Measurements from ENCODE around the gene NHLH2. TPM values are rescaled to one million over a fixed set of nuclear protein-coding genes. Genes with fewer than 3 reads are reported as not detected.

Gene NHLH2
- not detected for total RNA-seq
- not detected for polyA plus RNA-seq
- long read RNA-seq, donor 1 = 0 reads
- long read RNA-seq, donor 2 = 0 reads

DNA sequence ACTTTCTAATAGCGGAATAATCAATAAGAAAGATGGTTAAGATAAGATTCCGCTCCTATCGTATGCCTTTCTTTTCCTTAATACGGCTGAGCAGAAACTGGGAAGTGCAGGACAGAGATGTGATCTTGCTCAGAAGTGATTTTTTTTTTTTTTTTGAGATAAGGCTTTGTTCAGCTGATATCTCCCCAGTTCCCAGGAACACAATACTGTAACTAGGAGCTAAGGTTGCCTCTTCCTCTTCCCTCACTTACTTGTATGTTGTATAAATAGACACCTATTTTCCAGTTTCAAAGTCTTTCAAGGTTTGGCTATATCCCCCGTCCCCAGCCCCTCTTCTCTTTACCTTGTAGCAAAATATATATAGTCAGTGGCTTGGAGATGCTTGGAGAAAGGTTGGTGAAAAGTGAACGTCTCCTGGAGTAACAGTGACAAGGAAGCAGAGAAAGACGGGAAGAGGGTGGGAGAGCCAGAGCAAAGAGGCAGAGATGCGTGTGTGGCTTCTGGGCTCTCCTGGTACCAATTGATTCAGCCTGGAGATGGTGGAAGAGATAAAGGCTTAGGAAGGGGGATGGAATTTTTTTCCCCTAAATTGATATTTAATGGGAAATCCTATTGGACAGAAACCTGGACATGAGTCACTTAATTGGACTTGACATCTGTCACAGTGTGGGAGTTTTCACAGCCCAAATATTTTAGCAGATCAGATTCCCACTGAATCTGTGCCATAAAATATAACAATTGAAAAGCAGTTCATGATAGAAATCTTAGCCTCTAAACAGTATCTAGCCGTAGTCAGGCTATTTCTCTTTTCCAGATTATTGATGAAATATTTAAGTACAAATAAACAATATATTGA lies at the start of gene NHLH2:
Gene NHLH2, minus strand, starts transcription at position 522 of the 856 bp plus-strand sequence. CDS start 2,754 bp downstream, outside the sequence.
- Histone ChIP-seq H3K36me3 (ENCODE audit: control insufficient read depth in 1 of 2, insufficient read depth in 2 of 2, low read length in 1 of 2) (no peaks in the 10 kb centered on the region), H3K27ac (ENCODE audit: low read depth in 1 of 2, low read length in 2 of 2) (no peak within 1 kb of the TSS), H3K4me3 (ENCODE audit: low read length in 2 of 2) (no peak within 1 kb of the TSS), H3K27me3 (ENCODE audit: control insufficient read depth in 1 of 2, insufficient read depth in 2 of 2, low read length in 1 of 2) (no peaks in the 10 kb centered on the region), H3K9me3 (ENCODE audit: control insufficient read depth, low read length) (no peaks in the 10 kb centered on the region), H3K4me1 (ENCODE audit: control insufficient read depth in 1 of 2, insufficient read depth in 2 of 2, low read length in 2 of 2) (no peaks in the 10 kb centered on the region)
- no peak for ATAC-seq (ENCODE audit: low FRiP score)
- WGBS, 2 donors = 38 to 44% methylated on average over 9 of the region's 9 CpGs
- DNase-seq = no peak
- intact Hi-C loops (cut with DNase I) = no loop called here

DNA sequence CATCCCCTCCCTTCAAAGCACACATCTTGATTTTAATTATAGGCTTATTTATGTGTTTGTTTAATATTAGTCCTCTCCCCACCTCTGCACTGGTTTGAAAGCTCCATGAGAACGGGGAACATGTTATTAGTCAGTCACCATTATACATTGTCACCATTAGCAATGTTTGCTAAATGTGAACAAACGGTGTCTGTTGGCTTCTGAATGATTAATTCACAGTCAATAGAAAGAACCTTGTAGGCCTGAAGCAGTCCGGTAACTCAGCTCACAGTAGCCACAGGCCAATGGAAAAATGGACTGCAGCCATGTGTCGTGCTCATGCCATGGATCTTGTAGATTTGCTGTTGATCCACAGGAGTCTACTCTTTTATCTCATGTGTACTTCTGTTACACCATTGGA lies 49.7 kb upstream of the NHLH2 start:
- Histone ChIP-seq H3K4me3 (ENCODE audit: low read length in 2 of 2) (no peak overlapping the region), H3K9me3 (ENCODE audit: control insufficient read depth, low read length) (peaks cover 2% of the 10 kb centered on the region), H3K4me1 (ENCODE audit: control insufficient read depth in 1 of 2, insufficient read depth in 2 of 2, low read length in 2 of 2) (no peaks in the 10 kb centered on the region), H3K27ac (ENCODE audit: low read depth in 1 of 2, low read length in 2 of 2) (no peak overlapping the region), H3K36me3 (ENCODE audit: control insufficient read depth in 1 of 2, insufficient read depth in 2 of 2, low read length in 1 of 2) (no peaks in the 10 kb centered on the region), H3K27me3 (ENCODE audit: control insufficient read depth in 1 of 2, insufficient read depth in 2 of 2, low read length in 1 of 2) (no peaks in the 10 kb centered on the region)
- ATAC-seq (ENCODE audit: low FRiP score) = no peak
- 62% methylated on average over 4 of the region's 4 CpGs for WGBS, 2 donors
- no peak for DNase-seq
- intact Hi-C loops (cut with DNase I) = no loop called here

DNA sequence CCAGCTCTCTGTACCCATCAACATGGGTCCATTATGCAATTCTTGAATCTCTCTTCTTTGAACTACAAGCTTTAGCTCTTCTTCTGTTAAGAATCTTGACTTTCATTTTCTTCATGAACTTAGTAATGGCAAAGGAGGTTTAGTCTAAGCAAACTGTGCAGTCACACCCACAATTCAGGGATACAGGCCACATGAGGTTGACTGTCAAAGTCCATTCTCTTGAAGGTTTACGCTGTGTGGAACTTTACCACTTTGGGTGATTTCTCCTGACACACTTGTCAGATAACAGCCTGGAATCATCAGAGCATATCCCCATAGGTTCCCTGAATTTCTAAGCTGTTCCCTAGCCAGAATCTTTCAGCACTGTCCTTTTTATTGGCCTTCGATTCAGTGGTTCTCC lies 48.0 kb upstream of the NHLH2 start:
- no peak for ATAC-seq (ENCODE audit: low FRiP score)
- Histone ChIP-seq H3K27ac (ENCODE audit: low read depth in 1 of 2, low read length in 2 of 2) (no peak overlapping the region), H3K4me1 (ENCODE audit: control insufficient read depth in 1 of 2, insufficient read depth in 2 of 2, low read length in 2 of 2) (no peaks in the 10 kb centered on the region), H3K4me3 (ENCODE audit: low read length in 2 of 2) (no peak overlapping the region), H3K36me3 (ENCODE audit: control insufficient read depth in 1 of 2, insufficient read depth in 2 of 2, low read length in 1 of 2) (no peaks in the 10 kb centered on the region), H3K27me3 (ENCODE audit: control insufficient read depth in 1 of 2, insufficient read depth in 2 of 2, low read length in 1 of 2) (no peaks in the 10 kb centered on the region), H3K9me3 (ENCODE audit: control insufficient read depth, low read length) (peaks cover 2% of the 10 kb centered on the region)
- 92 to 94% methylated on average over 2 of the region's 2 CpGs for WGBS, 2 donors
- no peak for DNase-seq
- intact Hi-C loops (cut with DNase I) = no loop called here

DNA sequence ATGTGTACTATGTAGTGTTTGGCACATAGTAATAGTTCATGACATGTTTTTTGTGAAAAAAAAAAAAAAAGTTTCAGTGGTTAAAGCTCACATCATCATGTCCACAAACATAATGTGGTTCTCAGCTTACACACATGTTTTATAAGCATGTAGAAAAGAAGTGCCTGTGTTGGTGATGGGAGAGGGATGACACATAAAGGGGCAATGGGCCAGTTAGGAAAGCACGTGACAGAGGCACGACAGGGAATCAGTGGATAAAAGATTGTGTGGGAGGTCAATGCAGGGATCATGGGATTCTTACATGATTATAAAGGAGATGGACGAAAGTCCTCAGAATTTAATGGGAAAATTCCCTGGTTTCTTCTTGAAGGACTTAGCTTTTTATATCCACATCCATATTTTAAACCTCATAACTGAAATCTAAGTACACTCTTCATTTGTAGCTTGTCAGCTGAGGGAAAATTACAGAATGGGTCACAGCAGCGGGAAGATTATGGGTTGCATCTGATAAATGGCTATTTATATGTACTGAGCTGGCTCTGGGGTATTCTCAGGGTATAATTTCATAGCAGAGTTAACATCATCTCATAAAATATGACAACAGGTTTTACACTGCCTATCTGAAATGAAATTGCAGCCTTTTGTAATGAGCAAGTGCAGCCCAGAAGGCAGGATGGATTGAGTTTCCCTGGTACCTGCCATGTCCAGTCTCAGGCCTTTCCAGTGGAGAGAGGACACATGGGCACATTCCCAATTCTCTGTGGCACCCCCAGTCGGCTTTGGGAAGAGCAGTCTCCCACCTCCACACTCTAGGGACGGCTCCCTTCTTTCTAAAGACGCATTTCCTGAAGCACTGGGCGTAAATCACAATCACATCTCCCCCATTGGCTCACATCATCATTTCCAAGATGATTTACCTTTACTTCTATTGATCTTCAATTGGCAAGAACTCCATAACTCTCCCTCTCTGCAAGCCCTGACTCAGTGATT lies 42.3 kb upstream of the NHLH2 start:
- Histone ChIP-seq H3K4me1 (ENCODE audit: control insufficient read depth in 1 of 2, insufficient read depth in 2 of 2, low read length in 2 of 2) (peaks cover 0 to 2% of the 10 kb centered on the region in 2 donors), H3K36me3 (ENCODE audit: control insufficient read depth in 1 of 2, insufficient read depth in 2 of 2, low read length in 1 of 2) (no peaks in the 10 kb centered on the region), H3K27ac (ENCODE audit: low read depth in 1 of 2, low read length in 2 of 2) (no peak overlapping the region), H3K27me3 (ENCODE audit: control insufficient read depth in 1 of 2, insufficient read depth in 2 of 2, low read length in 1 of 2) (peaks cover 0 to 3% of the 10 kb centered on the region in 2 donors), H3K9me3 (ENCODE audit: control insufficient read depth, low read length) (no peaks in the 10 kb centered on the region), H3K4me3 (ENCODE audit: low read length in 2 of 2) (no peak overlapping the region)
- WGBS, 2 donors = 59 to 62% methylated on average over 8 of the region's 8 CpGs
- DNase-seq = no peak
- intact Hi-C loops (cut with DNase I) = no loop called here
- ATAC-seq (ENCODE audit: low FRiP score) = no peak

DNA sequence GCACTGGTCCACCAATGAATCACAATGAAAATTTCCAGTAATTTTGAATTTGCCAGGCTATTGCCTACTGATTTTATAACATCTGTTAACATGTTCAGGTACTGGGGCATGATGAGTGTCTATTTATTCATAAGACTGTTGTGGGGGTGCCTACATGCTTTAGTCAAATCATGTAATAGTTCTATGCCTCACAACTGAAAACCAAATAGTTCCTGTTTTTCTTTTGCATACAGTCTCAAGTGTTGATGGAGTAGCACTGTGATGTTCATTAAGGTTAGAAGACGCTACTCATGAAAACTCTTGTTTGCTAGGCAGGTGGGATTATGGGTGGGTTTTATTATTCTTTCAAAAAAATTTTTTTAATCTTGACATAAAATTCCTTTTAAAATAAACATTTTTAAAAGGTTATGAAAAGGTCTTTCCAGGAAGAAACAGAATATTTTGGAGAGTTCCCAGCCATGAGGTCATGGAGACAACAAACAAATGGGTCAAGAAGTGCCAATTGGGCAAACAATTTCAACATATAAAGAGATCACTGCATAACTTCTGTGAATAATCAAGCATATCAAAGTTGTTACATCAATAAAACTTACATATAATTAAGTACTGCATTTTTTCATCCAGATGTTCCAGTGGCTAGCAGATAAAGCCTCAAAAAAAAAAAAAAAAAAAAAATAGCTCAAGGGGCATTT lies 40.2 kb upstream of the NHLH2 start:
- Histone ChIP-seq H3K36me3 (ENCODE audit: control insufficient read depth in 1 of 2, insufficient read depth in 2 of 2, low read length in 1 of 2) (no peaks in the 10 kb centered on the region), H3K4me1 (ENCODE audit: control insufficient read depth in 1 of 2, insufficient read depth in 2 of 2, low read length in 2 of 2) (peaks cover 0 to 2% of the 10 kb centered on the region in 2 donors), H3K4me3 (ENCODE audit: low read length in 2 of 2) (no peak overlapping the region), H3K27me3 (ENCODE audit: control insufficient read depth in 1 of 2, insufficient read depth in 2 of 2, low read length in 1 of 2) (peaks cover 0 to 3% of the 10 kb centered on the region in 2 donors), H3K27ac (ENCODE audit: low read depth in 1 of 2, low read length in 2 of 2) (no peak overlapping the region), H3K9me3 (ENCODE audit: control insufficient read depth, low read length) (no peaks in the 10 kb centered on the region)
- 80 to 85% methylated on average over 1 of the region's 1 CpG for WGBS, 2 donors
- intact Hi-C loops (cut with DNase I) = no loop called here
- no peak for ATAC-seq (ENCODE audit: low FRiP score)
- no peak for DNase-seq

DNA sequence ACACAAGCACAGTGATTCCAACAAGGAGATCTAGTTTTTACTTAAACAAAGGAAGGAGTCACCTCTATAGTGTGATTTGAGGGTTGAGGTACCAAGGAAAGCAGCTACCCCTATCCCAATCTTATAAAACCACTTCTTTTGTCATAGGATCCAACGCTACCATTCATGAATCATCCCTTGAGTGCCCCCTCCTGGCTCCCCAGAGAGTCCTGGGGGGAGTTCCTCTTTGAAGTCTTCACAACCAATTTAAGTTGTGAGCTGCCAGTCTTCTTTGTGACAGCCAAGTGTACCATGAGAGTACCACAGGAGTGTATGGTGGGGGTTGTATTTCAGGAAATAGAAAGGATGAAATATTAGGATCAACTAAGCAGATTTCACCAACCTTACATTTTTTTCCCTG lies 39.1 kb upstream of the NHLH2 start:
- peaks cover 0 to 2% of the 10 kb centered on the region in 2 donors for H3K4me1 ChIP-seq (ENCODE audit: control insufficient read depth in 1 of 2, insufficient read depth in 2 of 2, low read length in 2 of 2)
- ATAC-seq (ENCODE audit: low FRiP score) (no peak), DNase-seq (no peak)
- H3K4me3 ChIP-seq (ENCODE audit: low read length in 2 of 2) = no peak overlapping the region
- H3K36me3 ChIP-seq (ENCODE audit: control insufficient read depth in 1 of 2, insufficient read depth in 2 of 2, low read length in 1 of 2) = no peaks in the 10 kb centered on the region
- H3K27me3 ChIP-seq (ENCODE audit: control insufficient read depth in 1 of 2, insufficient read depth in 2 of 2, low read length in 1 of 2) = peaks cover 0 to 3% of the 10 kb centered on the region in 2 donors
- no peak overlapping the region for H3K27ac ChIP-seq (ENCODE audit: low read depth in 1 of 2, low read length in 2 of 2)
- no peaks in the 10 kb centered on the region for H3K9me3 ChIP-seq (ENCODE audit: control insufficient read depth, low read length)
- WGBS, 2 donors = 77 to 93% methylated on average over 1 of the region's 1 CpG
- intact Hi-C loops (cut with DNase I) = no loop called here

DNA sequence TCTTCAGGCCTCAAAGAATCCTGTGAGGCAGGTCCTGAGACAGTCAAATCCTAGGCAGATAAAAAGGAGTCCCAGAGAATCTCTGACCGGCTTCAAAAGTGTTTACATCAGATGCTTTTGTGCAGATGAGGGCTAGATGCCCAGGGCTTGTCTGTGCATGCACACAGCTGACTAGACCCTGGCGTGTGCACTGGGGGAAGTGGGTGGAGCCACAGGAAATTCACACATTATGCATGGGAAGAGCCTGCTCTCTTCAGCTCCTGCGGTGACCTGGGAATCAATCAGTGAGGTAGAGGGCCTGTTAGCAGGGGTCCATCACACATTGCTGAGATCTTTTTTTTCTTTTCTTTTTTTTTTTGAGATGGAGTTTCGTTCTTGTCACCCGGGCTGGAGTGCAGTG lies 36.6 kb upstream of the NHLH2 start:
- no peak for ATAC-seq (ENCODE audit: low FRiP score)
- Histone ChIP-seq H3K27ac (ENCODE audit: low read depth in 1 of 2, low read length in 2 of 2) (no peak overlapping the region), H3K36me3 (ENCODE audit: control insufficient read depth in 1 of 2, insufficient read depth in 2 of 2, low read length in 1 of 2) (no peaks in the 10 kb centered on the region), H3K4me1 (ENCODE audit: control insufficient read depth in 1 of 2, insufficient read depth in 2 of 2, low read length in 2 of 2) (no peaks in the 10 kb centered on the region), H3K4me3 (ENCODE audit: low read length in 2 of 2) (no peak overlapping the region), H3K27me3 (ENCODE audit: control insufficient read depth in 1 of 2, insufficient read depth in 2 of 2, low read length in 1 of 2) (peaks cover 0 to 8% of the 10 kb centered on the region in 2 donors), H3K9me3 (ENCODE audit: control insufficient read depth, low read length) (no peaks in the 10 kb centered on the region)
- WGBS, 2 donors = 32 to 34% methylated on average over 5 of the region's 5 CpGs
- intact Hi-C loops (cut with DNase I) = no loop called here
- DNase-seq = no peak

DNA sequence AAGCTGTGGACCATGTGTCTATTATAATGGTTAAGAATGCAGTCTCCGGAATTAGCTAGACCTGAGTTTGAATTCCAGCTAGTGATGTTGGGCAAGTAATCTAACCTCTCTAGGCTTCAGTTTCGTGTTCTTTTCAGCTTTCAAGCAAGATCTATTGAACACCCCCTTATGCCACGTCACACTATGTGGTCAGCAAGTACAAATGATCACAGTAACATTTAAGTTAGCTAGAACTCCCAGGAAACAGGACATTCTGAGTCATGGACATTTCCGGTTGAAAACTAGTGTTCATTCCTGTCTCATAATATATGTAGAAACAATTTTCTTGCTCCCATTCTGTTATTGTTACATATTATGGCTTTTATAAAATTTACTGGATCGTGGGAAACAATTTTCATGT lies 34.0 kb upstream of the NHLH2 start:
- Histone ChIP-seq H3K4me3 (ENCODE audit: low read length in 2 of 2) (no peak overlapping the region), H3K4me1 (ENCODE audit: control insufficient read depth in 1 of 2, insufficient read depth in 2 of 2, low read length in 2 of 2) (no peaks in the 10 kb centered on the region), H3K9me3 (ENCODE audit: control insufficient read depth, low read length) (no peaks in the 10 kb centered on the region), H3K36me3 (ENCODE audit: control insufficient read depth in 1 of 2, insufficient read depth in 2 of 2, low read length in 1 of 2) (no peaks in the 10 kb centered on the region), H3K27me3 (ENCODE audit: control insufficient read depth in 1 of 2, insufficient read depth in 2 of 2, low read length in 1 of 2) (peaks cover 0 to 5% of the 10 kb centered on the region in 2 donors), H3K27ac (ENCODE audit: low read depth in 1 of 2, low read length in 2 of 2) (no peak overlapping the region)
- 54 to 67% methylated on average over 5 of the region's 5 CpGs for WGBS, 2 donors
- DNase-seq (no peak), ATAC-seq (ENCODE audit: low FRiP score) (no peak)
- intact Hi-C loops (cut with DNase I) = no loop called here

Measured in aorta (tissue), 5 donors.